Neuronal stem cell (in vitro differentiated cells): ENCODE results near the gene FKBP6.
"Not testable (repeated sequence)": the region's sequence is repeated elsewhere in the genome, so short reads cannot be mapped to it uniquely, and the experiment has no call there.

Experiments used
- DNase-seq: peaks from one replicate; pipeline ENCODE4 v3.0.0-alpha.2; 2013; ENCODE audit warnings: low spot score
- H2AFZ ChIP-seq: one replicate; pipeline ENCODE4 v1.6.1; 2013; ENCODE audit warnings: mild to moderate bottlenecking, low read length, inconsistent platforms
- H2AK5ac ChIP-seq: 2 replicates; pipeline ENCODE4 v1.6.1; 2013; ENCODE audit warnings: low read depth, mild to moderate bottlenecking, inconsistent platforms, low read length, moderate library complexity, mixed read lengths
- H2BK120ac ChIP-seq: 2 replicates; pipeline ENCODE4 v1.6.1; 2013; ENCODE audit warnings: low read depth, mild to moderate bottlenecking, inconsistent platforms, low read length, moderate library complexity, mixed read lengths
- H2BK12ac ChIP-seq: one replicate; pipeline ENCODE4 v1.6.1; 2013; ENCODE audit warnings: low read length, inconsistent platforms
- H2BK15ac ChIP-seq: 2 replicates; pipeline ENCODE4 v1.6.1; 2013; ENCODE audit warnings: mild to moderate bottlenecking, low read length, inconsistent platforms, mixed read lengths
- H2BK5ac ChIP-seq: one replicate; pipeline ENCODE4 v1.6.1; 2013; ENCODE audit warnings: inconsistent platforms, mild to moderate bottlenecking, low read length, moderate library complexity
- H3K14ac ChIP-seq: one replicate; pipeline ENCODE4 v1.6.1; 2013; ENCODE audit warnings: low read length, inconsistent platforms
- H3K18ac ChIP-seq: 2 replicates; pipeline ENCODE4 v1.6.1; 2013; ENCODE audit warnings: low read length, inconsistent platforms
- H3K23ac ChIP-seq: 2 replicates; pipeline ENCODE4 v1.6.1; 2013; ENCODE audit warnings: low read depth, mild to moderate bottlenecking, mixed read lengths, low read length, inconsistent platforms; ENCODE audit not compliant: poor library complexity
- H3K27ac ChIP-seq: replicated peaks from 3 replicates; pipeline ENCODE4 v1.5.1; 2013; ENCODE audit warnings: low read length, inconsistent platforms
- H3K27me3 ChIP-seq, 3 experiments: 2 replicates each; pipeline ENCODE4 v1.6.1; 2013; ENCODE audit warnings: low read length in 3 of 3, mild to moderate bottlenecking in 2 of 3, inconsistent platforms in 1 of 3, low read depth in 1 of 3, mixed read lengths in 1 of 3, moderate library complexity in 1 of 3; ENCODE audit not compliant: control insufficient read depth in 3 of 3, insufficient read depth in 3 of 3
- H3K36me3 ChIP-seq, 2 donors: replicated peaks in 1 of 2; 2 replicates each; pipeline ENCODE4 v1.6.1; 2013; ENCODE audit warnings: low read length in 2 of 2; ENCODE audit not compliant: control insufficient read depth in 2 of 2, insufficient read depth in 2 of 2
- H3K4ac ChIP-seq: 2 replicates; pipeline ENCODE4 v1.6.1; 2013; ENCODE audit warnings: inconsistent platforms, mild to moderate bottlenecking, low read length, moderate library complexity
- H3K4me1 ChIP-seq, 2 donors: 1 replicate in 1 of 2; 2 replicates in 1 of 2; pipeline ENCODE4 v1.6.1; 2013; ENCODE audit warnings: low read length in 2 of 2, low read depth in 1 of 2; ENCODE audit not compliant: control insufficient read depth in 2 of 2, insufficient read depth in 1 of 2
- H3K4me2 ChIP-seq: one replicate; pipeline ENCODE4 v1.6.1; 2013; ENCODE audit warnings: mild to moderate bottlenecking, low read length, inconsistent platforms; ENCODE audit not compliant: insufficient read depth, poor library complexity, severe bottlenecking
- H3K4me3 ChIP-seq, 2 donors: 2 replicates each; pipeline ENCODE4 v1.5.1; 2013; ENCODE audit warnings: low read length in 2 of 2, mild to moderate bottlenecking in 2 of 2, inconsistent platforms in 1 of 2, moderate library complexity in 1 of 2
- H3K79me1 ChIP-seq: one replicate; pipeline ENCODE4 v1.6.1; 2013; ENCODE audit warnings: low read depth, mild to moderate bottlenecking, inconsistent platforms, low read length, moderate library complexity
- H3K9ac ChIP-seq: one replicate; pipeline ENCODE4 v1.6.1; 2013; ENCODE audit warnings: mild to moderate bottlenecking, low read depth, low read length, inconsistent platforms; ENCODE audit not compliant: poor library complexity
- H3K9me3 ChIP-seq, 2 donors: replicated peaks in 1 of 2; 2 replicates each; pipeline versions ENCODE3 to v1.6.1; 2013; ENCODE audit warnings: low read length in 2 of 2, mild to moderate bottlenecking in 2 of 2, inconsistent platforms in 1 of 2, low read depth in 1 of 2, mixed read lengths in 1 of 2, moderate library complexity in 1 of 2; ENCODE audit not compliant: control insufficient read depth in 2 of 2, insufficient read depth in 1 of 2
- H4K8ac ChIP-seq: one replicate; pipeline ENCODE4 v1.6.1; 2013; ENCODE audit warnings: low read depth, mild to moderate bottlenecking, inconsistent platforms, low read length, moderate library complexity
- H4K91ac ChIP-seq: one replicate; pipeline ENCODE4 v1.6.1; 2013; ENCODE audit warnings: low read length, low read depth, mild to moderate bottlenecking, inconsistent platforms; ENCODE audit not compliant: poor library complexity
- WGBS, 2 donors: extraction: QIAGEN DNeasy Blood & Tissue Kit; methylation state at CpG; one replicate each; pipeline ENCODE4 v1.1.7; 2013; ENCODE audit warnings: missing lambda C conversion rate in 2 of 2, mixed read lengths in 1 of 2; ENCODE audit not compliant: insufficient read length in 2 of 2, insufficient replicate concordance in 1 of 2; ENCODE audit errors: extremely low coverage in 2 of 2; 5-methylcytosine and 5-hydroxymethylcytosine counted together

The FKBP6 gene

GRCh38 chr7:73301108-73301507, 26.9 kb upstream of the FKBP6 start:
- not testable (repeated sequence) for H3K27ac ChIP-seq, H3K9me3 ChIP-seq, H3K4ac ChIP-seq, H2BK5ac ChIP-seq, H2AK5ac ChIP-seq, H4K8ac ChIP-seq, H3K79me1 ChIP-seq, H3K4me1 ChIP-seq, H2AFZ ChIP-seq, DNase-seq, H4K91ac ChIP-seq, H3K9ac ChIP-seq, H3K4me3 ChIP-seq, H3K27me3 ChIP-seq, H2BK120ac ChIP-seq, H2BK15ac ChIP-seq, H3K4me2 ChIP-seq, H3K23ac ChIP-seq, H2BK12ac ChIP-seq, H3K18ac ChIP-seq, H3K14ac ChIP-seq
- WGBS, 2 donors, result no CpG with 5 or more reads among the region's 14 CpGs
- H3K36me3 ChIP-seq, result peaks cover 16 to 25% of the 10 kb centered on the region in 2 donors

- not testable (repeated sequence) for H3K9me3 ChIP-seq, DNase-seq, H2BK12ac ChIP-seq, H3K23ac ChIP-seq, H3K27ac ChIP-seq, H2BK5ac ChIP-seq, H2BK15ac ChIP-seq, H3K4me3 ChIP-seq, H3K79me1 ChIP-seq, H3K4me1 ChIP-seq, H2AK5ac ChIP-seq, H3K27me3 ChIP-seq, H3K4me2 ChIP-seq, H2BK120ac ChIP-seq, H3K18ac ChIP-seq, H2AFZ ChIP-seq, H3K9ac ChIP-seq, H3K14ac ChIP-seq, H3K4ac ChIP-seq, H4K8ac ChIP-seq, H4K91ac ChIP-seq
- H3K36me3 ChIP-seq, result peaks cover 19 to 35% of the 10 kb centered on the region in 2 donors
- no CpG with 5 or more reads among the region's 10 CpGs for WGBS, 2 donors
Measured at GRCh38 chr7:73302846-73303245, 25.1 kb upstream of the FKBP6 start.

- H2AFZ ChIP-seq, result no peak overlapping the region
- no peak overlapping the region for H4K91ac ChIP-seq
- H3K9me3 ChIP-seq, result no peaks in the 10 kb centered on the region
- DNase-seq, result no peak
- no peak overlapping the region for H3K23ac ChIP-seq
- peaks cover 0 to 2% of the 10 kb centered on the region in 2 donors for H3K4me1 ChIP-seq
- no peak overlapping the region for H3K4ac ChIP-seq
- no peak overlapping the region for H3K4me3 ChIP-seq
- no peak overlapping the region for H2BK15ac ChIP-seq
- H3K4me2 ChIP-seq, result no peak overlapping the region
- no peak overlapping the region for H3K18ac ChIP-seq
- no peak overlapping the region for H2BK120ac ChIP-seq
- no CpG with 5 or more reads among the region's 26 CpGs for WGBS, 2 donors
- no peak overlapping the region for H3K9ac ChIP-seq
- H4K8ac ChIP-seq, result no peak overlapping the region
- H2BK5ac ChIP-seq, result no peak overlapping the region
- H3K36me3 ChIP-seq, result peaks cover 19 to 35% of the 10 kb centered on the region in 2 donors
- no peak overlapping the region for H3K14ac ChIP-seq
- peaks cover 11% of the 10 kb centered on the region for H3K79me1 ChIP-seq
- no peaks in the 10 kb centered on the region for H3K27me3 ChIP-seq
- no peak overlapping the region for H2BK12ac ChIP-seq
- no peak overlapping the region for H3K27ac ChIP-seq
- H2AK5ac ChIP-seq, result no peak overlapping the region
Measured at GRCh38 chr7:73303546-73303945, 24.4 kb upstream of the FKBP6 start.

- no peak overlapping the region for H3K4ac ChIP-seq
- no peak overlapping the region for H3K27ac ChIP-seq
- no peak overlapping the region for H4K8ac ChIP-seq
- WGBS, 2 donors, result no CpG with 5 or more reads among the region's 14 CpGs
- no peak overlapping the region for H4K91ac ChIP-seq
- H3K79me1 ChIP-seq, result peaks cover 11% of the 10 kb centered on the region
- no peak overlapping the region for H2BK12ac ChIP-seq
- no peak overlapping the region for H2BK5ac ChIP-seq
- no peaks in the 10 kb centered on the region for H3K9me3 ChIP-seq
- peaks cover 0 to 2% of the 10 kb centered on the region in 2 donors for H3K4me1 ChIP-seq
- H3K18ac ChIP-seq, result no peak overlapping the region
- H3K27me3 ChIP-seq, result no peaks in the 10 kb centered on the region
- DNase-seq, result no peak
- H3K4me3 ChIP-seq, result no peak overlapping the region
- no peak overlapping the region for H3K9ac ChIP-seq
- no peak overlapping the region for H2BK120ac ChIP-seq
- no peak overlapping the region for H2AK5ac ChIP-seq
- H3K23ac ChIP-seq, result no peak overlapping the region
- H3K36me3 ChIP-seq, result peaks cover 19 to 35% of the 10 kb centered on the region in 2 donors
- H2BK15ac ChIP-seq, result no peak overlapping the region
- no peak overlapping the region for H3K4me2 ChIP-seq
- no peak overlapping the region for H3K14ac ChIP-seq
- H2AFZ ChIP-seq, result no peak overlapping the region
Measured at GRCh38 chr7:73304071-73304470, 23.9 kb upstream of the FKBP6 start.
